Measurements from ENCODE around the gene CFB.

DNA sequence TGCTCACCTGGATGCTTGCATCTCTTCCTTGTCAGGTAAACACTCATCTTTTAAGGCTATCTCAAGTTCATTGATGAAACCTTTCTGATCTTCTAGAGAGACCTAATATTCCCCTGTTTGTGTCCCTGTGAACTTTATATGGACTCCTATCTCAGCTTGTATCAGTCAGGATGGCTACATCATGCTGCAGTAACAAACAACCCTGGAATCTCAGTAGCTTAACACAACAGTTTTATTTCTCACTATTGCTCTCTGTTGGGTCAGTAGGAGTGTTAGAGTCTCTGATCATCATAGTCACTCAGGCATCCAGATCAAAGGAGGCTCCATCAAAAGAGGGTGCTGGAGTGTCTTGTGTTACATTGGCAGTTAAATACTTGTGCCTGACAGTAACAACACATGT is 30.5 kb upstream of the CFB start:
- TF ChIP-seq POLR2AphosphoS5 (IDR thresholded peaks at IDR 0.05): no peak
- TF ChIP-seq, protein P1, sequence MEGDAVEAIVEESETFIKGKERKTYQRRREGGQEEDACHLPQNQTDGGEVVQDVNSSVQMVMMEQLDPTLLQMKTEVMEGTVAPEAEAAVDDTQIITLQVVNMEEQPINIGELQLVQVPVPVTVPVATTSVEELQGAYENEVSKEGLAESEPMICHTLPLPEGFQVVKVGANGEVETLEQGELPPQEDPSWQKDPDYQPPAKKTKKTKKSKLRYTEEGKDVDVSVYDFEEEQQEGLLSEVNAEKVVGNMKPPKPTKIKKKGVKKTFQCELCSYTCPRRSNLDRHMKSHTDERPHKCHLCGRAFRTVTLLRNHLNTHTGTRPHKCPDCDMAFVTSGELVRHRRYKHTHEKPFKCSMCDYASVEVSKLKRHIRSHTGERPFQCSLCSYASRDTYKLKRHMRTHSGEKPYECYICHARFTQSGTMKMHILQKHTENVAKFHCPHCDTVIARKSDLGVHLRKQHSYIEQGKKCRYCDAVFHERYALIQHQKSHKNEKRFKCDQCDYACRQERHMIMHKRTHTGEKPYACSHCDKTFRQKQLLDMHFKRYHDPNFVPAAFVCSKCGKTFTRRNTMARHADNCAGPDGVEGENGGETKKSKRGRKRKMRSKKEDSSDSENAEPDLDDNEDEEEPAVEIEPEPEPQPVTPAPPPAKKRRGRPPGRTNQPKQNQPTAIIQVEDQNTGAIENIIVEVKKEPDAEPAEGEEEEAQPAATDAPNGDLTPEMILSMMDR (IDR thresholded peaks at IDR 0.05): no peak
- TF ChIP-seq POLR2A (IDR thresholded peaks at IDR 0.05): no peak

All from prostate gland (tissue), 2 donors.